ENCODE data around the gene LGALS3BP.

Gene LGALS3BP

GRCh38 chr17:79012563-79013134, 32.9 kb upstream of the LGALS3BP start:
- no peak for DNase-seq (ENCODE audit: low spot score)

- no peak for DNase-seq (ENCODE audit: low spot score)
Observed at GRCh38 chr17:79011451-79012147, 31.9 kb upstream of the LGALS3BP start.

GRCh38 chr17:79010304-79010646, 30.6 kb upstream of the LGALS3BP start:
- DNase-seq (ENCODE audit: low spot score) = no peak

- peak; percentile 81 for DNase-seq (ENCODE audit: low spot score)
Observed at GRCh38 chr17:79009397-79010303, 29.9 kb upstream of the LGALS3BP start, which contains the start of gene CANT1. CANT1 (minus strand) TSS chr17:79009764; CDS start chr17:78997622, 12,142 bp downstream.

DNA sequence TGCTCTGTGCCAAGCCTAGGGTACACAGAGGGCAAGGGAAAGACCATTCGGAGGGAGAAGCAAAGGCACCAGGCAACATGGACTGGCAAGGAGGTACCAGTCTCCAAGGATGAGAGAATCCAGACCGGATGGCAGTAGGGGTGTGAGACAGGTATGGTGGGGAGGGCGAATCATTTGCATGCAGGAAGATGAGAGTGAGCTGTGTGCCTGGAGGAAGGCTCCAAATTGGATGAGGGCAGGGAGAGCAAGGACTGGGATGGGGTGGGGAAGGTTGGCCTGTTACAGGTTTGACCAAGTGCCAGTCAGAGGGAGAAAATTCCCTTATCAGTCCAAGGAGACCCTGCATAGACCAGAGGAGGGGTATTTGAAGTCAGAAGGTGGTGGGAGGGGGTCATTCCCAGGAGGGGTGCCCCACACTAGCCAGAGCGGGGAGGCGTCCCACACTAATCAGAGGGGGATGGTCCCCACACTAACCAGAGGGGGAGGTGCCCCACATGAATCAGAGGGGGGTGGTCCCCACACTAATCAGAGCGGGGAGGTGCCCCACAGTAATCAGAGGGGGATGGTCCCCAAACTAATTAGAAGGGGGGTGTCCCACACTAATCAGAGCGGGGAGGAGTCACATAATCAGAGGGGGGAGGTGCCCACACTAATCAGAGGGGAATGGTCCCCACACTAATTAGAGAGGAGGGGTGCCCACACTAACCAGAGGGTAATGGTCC, 29.1 kb upstream of the LGALS3BP start:
- DNase-seq (ENCODE audit: low spot score) = no peak

GRCh38 chr17:79007504-79008381, 28.0 kb upstream of the LGALS3BP start:
- no peak for DNase-seq (ENCODE audit: low spot score)

DNA sequence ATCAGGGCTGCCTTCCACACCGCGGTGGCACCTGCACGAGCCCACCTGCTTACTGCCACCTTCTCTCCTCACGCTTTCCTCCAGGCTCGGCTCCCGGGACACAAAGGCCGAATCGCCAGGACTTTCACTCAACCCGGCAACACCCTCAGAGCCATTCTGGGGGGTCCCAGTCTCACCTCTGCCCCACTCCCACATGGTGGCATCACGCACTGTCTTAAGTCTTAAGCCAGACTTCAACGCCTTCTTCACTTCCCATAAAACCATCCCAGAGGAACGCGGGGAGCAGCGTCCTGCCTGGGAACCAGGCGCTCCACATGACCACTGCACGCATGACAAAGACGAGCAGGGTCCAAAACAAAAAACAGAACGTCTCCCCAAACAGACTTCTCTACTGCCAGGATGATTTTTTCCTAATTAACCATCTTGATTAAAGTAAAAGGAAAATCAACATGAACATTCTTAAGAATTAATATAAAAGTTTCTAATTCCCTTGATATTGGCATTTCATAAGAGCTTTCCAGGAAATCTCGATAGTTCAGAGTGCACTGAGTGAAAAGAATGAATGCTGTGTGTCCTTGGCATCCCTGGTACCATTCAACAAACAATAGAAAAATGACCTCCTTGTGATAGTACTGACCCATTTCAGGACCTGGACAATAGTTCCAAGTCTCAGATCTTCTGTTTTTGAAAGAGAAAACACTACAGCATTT, 27.2 kb upstream of the LGALS3BP start:
- no peak for DNase-seq (ENCODE audit: low spot score)

- no peak for DNase-seq (ENCODE audit: low spot score)
Observed at GRCh38 chr17:79006046-79006445, 26.3 kb upstream of the LGALS3BP start.

- no peak for DNase-seq (ENCODE audit: low spot score)
Observed at GRCh38 chr17:79005063-79005861, 25.5 kb upstream of the LGALS3BP start.

DNA sequence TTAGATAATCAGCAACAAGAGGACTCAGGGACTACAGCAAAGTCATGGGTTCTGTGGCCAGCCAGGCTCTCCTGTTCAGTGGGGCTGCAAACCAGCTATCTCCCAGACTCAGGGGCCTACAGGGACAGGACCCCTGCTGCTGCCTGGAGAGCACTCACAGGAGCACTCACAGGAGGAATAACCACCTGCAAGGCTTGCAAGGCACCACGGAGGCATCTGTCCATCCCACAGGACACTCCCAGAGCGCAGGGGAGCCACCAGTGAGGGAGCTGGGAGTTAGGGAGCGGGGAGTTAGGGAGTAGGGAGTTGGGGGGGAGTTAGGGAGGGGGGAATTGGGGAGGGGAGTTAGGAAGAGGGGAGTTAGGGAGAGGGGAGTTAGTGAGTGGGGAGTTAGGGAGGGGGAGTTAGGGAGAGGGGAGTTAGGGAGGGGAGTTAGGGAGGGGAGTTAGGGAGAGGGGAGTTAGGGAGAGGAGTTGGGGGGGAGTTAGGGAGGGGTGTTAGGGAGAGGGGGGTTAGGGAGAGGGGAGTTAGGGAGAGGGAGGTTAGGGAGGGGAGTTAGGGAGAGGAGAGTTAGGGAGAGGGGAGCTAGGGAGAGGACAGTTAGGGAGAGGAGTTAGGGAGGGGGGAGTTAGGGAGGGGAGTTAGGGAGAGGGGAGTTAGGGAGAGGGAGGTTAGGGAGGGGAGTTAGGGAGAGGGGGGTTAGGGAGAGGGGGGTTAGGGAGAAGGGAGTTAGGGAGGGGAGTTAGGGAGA, 24.1 kb upstream of the LGALS3BP start:
- DNase-seq (ENCODE audit: low spot score) = no peak

DNA sequence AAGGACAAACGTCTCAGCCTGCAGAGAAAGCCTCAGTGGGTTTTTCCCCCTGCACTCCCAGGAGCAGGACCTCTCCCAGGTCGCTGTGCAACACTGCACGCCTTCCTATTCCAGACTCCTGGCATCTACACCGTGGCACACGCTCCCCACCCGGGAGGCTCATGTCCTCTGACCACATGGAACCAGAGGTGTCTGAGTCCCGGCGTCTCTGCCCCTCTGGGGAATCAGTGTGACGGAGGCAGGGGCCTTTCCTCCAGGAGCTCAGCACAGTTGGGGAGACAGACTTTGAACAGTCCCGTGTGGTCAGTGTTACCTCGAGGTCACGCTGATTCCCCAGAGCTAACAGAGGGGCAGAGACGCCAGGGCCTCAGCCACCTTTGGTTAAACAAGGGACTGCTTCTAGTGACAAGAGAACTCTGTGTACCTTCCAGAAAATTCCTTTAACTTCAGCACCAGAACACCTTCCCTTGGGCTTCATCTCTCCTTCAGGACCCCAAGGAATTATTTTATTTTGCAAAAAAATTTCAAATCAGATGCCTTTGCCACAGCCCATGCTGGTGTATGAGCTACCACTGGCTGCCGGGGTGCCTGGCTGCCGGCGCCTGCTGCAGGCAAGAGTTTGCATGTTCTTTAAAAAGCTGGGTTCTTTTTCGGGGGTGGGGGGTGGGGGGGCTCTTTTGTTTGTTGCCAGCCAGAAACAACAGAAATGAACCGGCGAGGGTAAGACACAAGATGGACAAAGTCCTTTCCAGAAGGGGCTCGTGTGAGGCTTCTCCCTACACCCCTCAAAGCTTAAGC, 23.3 kb upstream of the LGALS3BP start:
- DNase-seq (ENCODE audit: low spot score) = no peak

- DNase-seq (ENCODE audit: low spot score) = no peak
Observed at GRCh38 chr17:79002291-79002690, 22.6 kb upstream of the LGALS3BP start.

DNA sequence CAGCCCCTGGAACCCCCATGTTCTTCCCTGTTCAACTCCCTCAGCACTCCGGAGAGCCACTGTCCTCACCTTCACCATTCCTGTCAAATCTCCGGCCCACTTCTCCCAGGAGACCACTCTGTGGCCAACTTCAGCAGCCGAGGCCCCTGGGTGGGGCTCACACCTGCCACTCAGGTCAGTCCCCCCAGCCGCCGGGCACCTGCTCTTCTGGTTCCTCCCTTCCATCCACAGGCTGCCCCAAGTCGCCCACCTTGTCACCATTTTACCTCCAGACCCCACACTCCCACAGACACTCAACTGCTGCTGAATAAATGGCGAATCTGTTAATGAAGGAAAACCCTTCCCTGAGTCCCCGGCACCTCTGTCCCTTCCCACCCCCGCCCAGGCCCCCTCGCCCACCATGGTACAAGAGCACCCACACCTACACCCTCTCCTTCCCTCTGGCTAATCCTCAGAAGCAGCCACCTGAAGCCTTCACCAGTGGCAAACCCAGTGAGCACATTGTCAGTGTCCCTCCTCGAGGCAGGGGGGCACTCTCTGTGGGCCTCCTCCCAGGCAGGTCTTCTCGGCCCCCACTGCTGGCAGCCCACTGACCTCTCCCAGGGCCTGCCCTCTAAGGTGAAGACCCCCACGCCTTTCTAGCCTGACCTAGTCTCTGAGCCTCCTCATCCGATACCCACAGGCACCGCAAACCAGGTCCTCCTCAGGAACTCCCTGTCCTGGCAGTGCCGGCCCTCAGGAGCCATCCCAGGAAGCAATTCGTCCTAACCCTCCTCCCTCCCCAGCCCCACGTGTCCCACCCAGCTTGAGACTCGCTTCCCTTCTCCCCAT, 21.7 kb upstream of the LGALS3BP start:
- no peak for DNase-seq (ENCODE audit: low spot score)

- no peak for DNase-seq (ENCODE audit: low spot score)
Observed at GRCh38 chr17:79000396-79001189, 20.9 kb upstream of the LGALS3BP start.

- DNase-seq (ENCODE audit: low spot score) = no peak
Observed at GRCh38 chr17:78999947-79000395, 20.2 kb upstream of the LGALS3BP start.

GRCh38 chr17:78999056-78999768, 19.5 kb upstream of the LGALS3BP start:
- DNase-seq (ENCODE audit: low spot score) = no peak

Data from activated CD4-positive, alpha-beta T cell treated with anti-CD3 and anti-CD28 coated beads, Interleukin-2, Interleukin-4, amounts not matched to agents 100 ng/mL and 50 ng/mL, durations not matched to agents 16 hours and 8 hours (primary cell).